ENCODE data around the gene CNPY3. TPM values are rescaled to one million over a fixed set of nuclear protein-coding genes. Genes with fewer than 3 reads are reported as not detected.

CNPY3 gene
- total and polyA plus RNA-seq, 2 of the 13 experiments (the other 11 are each of a cell fraction or from before 2014, with no cell fraction given): 42.3 to 60.2 TPM

GRCh38 chr6:42978839-42979522 is 49.7 kb downstream of the CNPY3 start, which contains the start of gene PEX6 (continued):
- TF ChIP-seq CREB3 (CRISPR knock-in tag; IDR thresholded peaks at IDR 0.05) (no peak), ZC3H4 (CRISPR knock-in tag; IDR thresholded peaks at IDR 0.05; ENCODE audit: borderline replicate concordance) (peak; percentile 16; the same call in 1 of the 2 replicates), PREB (CRISPR knock-in tag; IDR thresholded peaks at IDR 0.05) (no peak), ZNF292 (CRISPR knock-in tag; IDR thresholded peaks at IDR 0.05; ENCODE audit: borderline replicate concordance, low read depth) (peak; percentile 84; the same call in 1 of the 2 replicates), PHF20 (CRISPR knock-in tag; IDR thresholded peaks at IDR 0.05) (peak; percentile 89), ZNF280B (CRISPR knock-in tag; IDR thresholded peaks at IDR 0.05; ENCODE audit: borderline replicate concordance) (peak; percentile 58; the same call in 1 of the 2 replicates), CENPT (CRISPR knock-in tag; IDR thresholded peaks at IDR 0.05; ENCODE audit: low read depth) (no peak), JARID2 (CRISPR knock-in tag; IDR thresholded peaks at IDR 0.05; ENCODE audit: insufficient replicate concordance) (no peak), AHR (CRISPR knock-in tag; IDR thresholded peaks at IDR 0.05) (peak; percentile 90; the same call in 1 of the 2 replicates), ZBED4 (CRISPR knock-in tag; IDR thresholded peaks at IDR 0.05; ENCODE audit: borderline replicate concordance) (peak; percentile 85; the same call in 1 of the 2 replicates), ZFP36 (IDR thresholded peaks at IDR 0.05; ENCODE audit: borderline replicate concordance, low read depth, low read length, partially characterized antibody) (no peak), SKIL (CRISPR knock-in tag; IDR thresholded peaks at IDR 0.05; ENCODE audit: borderline replicate concordance) (no peak; the same call in 1 of the 2 replicates), MIER2 (CRISPR knock-in tag; IDR thresholded peaks at IDR 0.05) (peak; percentile 69; the same call in 1 of the 2 replicates), ZNF18 (CRISPR knock-in tag; IDR thresholded peaks at IDR 0.05; ENCODE audit: insufficient replicate concordance) (no peak), HNRNPL (IDR thresholded peaks at IDR 0.05; ENCODE audit: low read depth, low read length) (no peak), ZNF260 (CRISPR knock-in tag; IDR thresholded peaks at IDR 0.05; ENCODE audit: borderline replicate concordance, low read depth) (no peak)
